Testis (tissue), 3 donors: ENCODE data around the gene ICOS. TPM values are rescaled to one million over a fixed set of nuclear protein-coding genes. Genes with fewer than 3 reads are reported as not detected.
"Not testable (repeated sequence)": the region's sequence is repeated elsewhere in the genome, so short reads cannot be mapped to it uniquely, and the experiment has no call there.

ENCODE experiments used
- DNase-seq: peaks from one replicate; pipeline ENCODE4 v3.0.0-alpha.2; 2019
- H3K27ac ChIP-seq, 2 donors: fragments of 200-600 bp; sonication (generic); one replicate each; pipeline ENCODE4 v1.5.1; 2019
- H3K27me3 ChIP-seq: fragments of 200-600 bp; sonication (generic); one replicate; pipeline ENCODE4 v1.5.1; 2019
- H3K36me3 ChIP-seq: fragments of 200-600 bp; sonication (generic); one replicate; pipeline ENCODE4 v1.5.1; 2017; ENCODE audit warnings: low read depth; ENCODE audit errors: missing control alignments
- H3K4me1 ChIP-seq: fragments of 200-600 bp; sonication (generic); one replicate; pipeline ENCODE4 v1.5.1; 2019
- H3K4me3 ChIP-seq, 2 donors: fragments of 200-600 bp; sonication (generic); one replicate each; pipeline ENCODE4 v1.5.1; 2017 to 2019
- H3K9me3 ChIP-seq: fragments of 200-600 bp; sonication (generic); one replicate; pipeline ENCODE4 v1.5.1; 2017
- CTCF ChIP-seq, 3 experiments: fragments of 450-650 bp in 2 of 3; fragments of 200-600 bp in 1 of 3; sonication (generic) in 1 of 3; IDR thresholded peaks; one replicate each; pipeline ENCODE4 v1.5.1; 2016 to 2019; ENCODE audit warnings: antibody characterized with exemption in 3 of 3, mild to moderate bottlenecking in 2 of 3, moderate library complexity in 1 of 3
- POLR2A ChIP-seq: fragments of 450-650 bp; IDR thresholded peaks from one replicate; pipeline ENCODE4 v1.6.1; 2017; ENCODE audit warnings: antibody characterized with exemption, mild to moderate bottlenecking, moderate library complexity
- WGBS, 2 donors: methylation state at CpG; one replicate each; pipeline ENCODE4 v1.1.5; 2018; 5-methylcytosine and 5-hydroxymethylcytosine counted together
- intact Hi-C: fragments of 100-400 bp; cut with DNase I; formaldehyde crosslinking; loops from one replicate; pipeline ENCODE4 v1.15.1; 2023; ENCODE audit warnings: low total_unique reads
- polyA plus RNA-seq: library from polyadenylated mRNA; stranded (reverse); fragments of 350-450 nt; fragmentation: Illumina TruSeq; extraction: RNeasy Lipid Tissue Mini Kit (QIAGEN cat#74804); gene quantifications from one replicate; pipeline ENCODE4 v1.2.3, GENCODE V29; 2014; ENCODE audit warnings: low read depth, low replicate concordance; ENCODE audit not compliant: insufficient read depth
- total RNA-seq, 2 donors: library from RNA; depleted of rRNA; stranded (reverse); fragments of >200 nt; gene quantifications; one replicate each; pipeline ENCODE4 v1.2.3, GENCODE V29; 2016

The ICOS gene
- total and polyA plus RNA-seq, 3 donors from 2014 or later: 0.16 to 0.91 (median 0.62) TPM

- TF ChIP-seq POLR2A (no peak), CTCF (IDR thresholded peaks at IDR 0.05) (no peak)
- Histone ChIP-seq H3K27ac (no peak overlapping the region), H3K27me3 (no peaks in the 10 kb centered on the region), H3K4me3 (no peak overlapping the region), H3K36me3 (no peaks in the 10 kb centered on the region), H3K9me3 (no peaks in the 10 kb centered on the region), H3K4me1 (no peaks in the 10 kb centered on the region)
- no peak for DNase-seq
- intact Hi-C loops: no loop called here
- WGBS, 2 donors: 78 to 84% methylated on average over 8 of the region's 8 CpGs
Measured at GRCh38 chr2:203934711-203935438, 1.7 kb upstream of the ICOS start.

- intact Hi-C loops: no loop called here
- Histone ChIP-seq H3K36me3 (no peaks in the 10 kb centered on the region), H3K4me1 (no peaks in the 10 kb centered on the region), H3K9me3 (no peaks in the 10 kb centered on the region), H3K27me3 (no peaks in the 10 kb centered on the region), H3K27ac (no peak overlapping the region), H3K4me3 (no peak overlapping the region)
- WGBS, 2 donors: 96 to 97% methylated on average over 4 of the region's 4 CpGs
- no peak for DNase-seq
- no peak for TF ChIP-seq POLR2A
- no peak for TF ChIP-seq CTCF (IDR thresholded peaks at IDR 0.05)
Measured at GRCh38 chr2:203935568-203935967, 995 bp upstream of the ICOS start.

- TF ChIP-seq POLR2A: no peak
- TF ChIP-seq CTCF (IDR thresholded peaks at IDR 0.05): no peak
- no peaks in the 10 kb centered on the region for H3K4me1 ChIP-seq
Measured at GRCh38 chr2:203936949-203937348, 386 bp downstream of the ICOS start.

GRCh38 chr2:203937788-203938187 is 1.2 kb downstream of the ICOS start:
- intact Hi-C loops: no loop called here
- Histone ChIP-seq H3K27me3 (no peaks in the 10 kb centered on the region), H3K4me1 (no peaks in the 10 kb centered on the region), H3K4me3 (no peak overlapping the region), H3K9me3 (no peaks in the 10 kb centered on the region), H3K36me3 (no peaks in the 10 kb centered on the region), H3K27ac (no peak overlapping the region)
- 89 to 95% methylated on average over 1 of the region's 1 CpG for WGBS, 2 donors
- DNase-seq: no peak
- TF ChIP-seq POLR2A (no peak), CTCF (IDR thresholded peaks at IDR 0.05) (no peak)

More at GRCh38 chr2:203936949-203937348, 386 bp downstream of the ICOS start:
- no peak overlapping the region for H3K27ac ChIP-seq
- 92 to 97% methylated on average over 1 of the region's 1 CpG for WGBS, 2 donors
- no peaks in the 10 kb centered on the region for H3K9me3 ChIP-seq
- H3K27me3 ChIP-seq: no peaks in the 10 kb centered on the region
- no peak overlapping the region for H3K4me3 ChIP-seq
- intact Hi-C loops: no loop called here
- H3K36me3 ChIP-seq: no peaks in the 10 kb centered on the region
- no peak for DNase-seq

GRCh38 chr2:203940039-203940438 is 3.5 kb downstream of the ICOS start:
- no peak for DNase-seq
- 58 to 62% methylated on average over 4 of the region's 4 CpGs for WGBS, 2 donors
- no peaks in the 10 kb centered on the region for H3K27me3 ChIP-seq

GRCh38 chr2:203943493-203944382 is 7.2 kb downstream of the ICOS start:
- DNase-seq, H3K9me3 ChIP-seq, H3K27ac ChIP-seq, intact Hi-C loops, H3K27me3 ChIP-seq, H3K4me1 ChIP-seq, H3K36me3 ChIP-seq, H3K4me3 ChIP-seq: not testable (repeated sequence)
- WGBS, 2 donors: 85 to 92% methylated on average over 7 of the region's 7 CpGs

More at GRCh38 chr2:203940039-203940438, 3.5 kb downstream of the ICOS start:
- Histone ChIP-seq H3K4me3 (no peak overlapping the region), H3K27ac (no peak overlapping the region), H3K4me1 (no peaks in the 10 kb centered on the region), H3K9me3 (no peaks in the 10 kb centered on the region), H3K36me3 (no peaks in the 10 kb centered on the region)
- TF ChIP-seq CTCF (IDR thresholded peaks at IDR 0.05) (no peak), POLR2A (no peak)
- intact Hi-C loops: no loop called here
